GM23338 (cell line): ENCODE results near the gene ULK4. TPM values are rescaled to one million over a fixed set of nuclear protein-coding genes. Genes with fewer than 3 reads are reported as not detected.

Source experiments
- ATAC-seq: fragments of 200-7000 bp; cut with Tn5 transposase; 3 replicates; pipeline ENCODE4 v1.9.1; 2020
- DNase-seq: peaks from one replicate; pipeline ENCODE4 v3.0.0-alpha.2; 2015; ENCODE audit warnings: low spot score
- H2AFZ ChIP-seq: fragments of 200-600 bp; sonication (generic); 2 replicates; pipeline ENCODE4 v1.8.0; 2016; ENCODE audit warnings: antibody characterized with exemption, mild to moderate bottlenecking, moderate library complexity
- H3F3A ChIP-seq: fragments of 200-600 bp; sonication (generic); replicated peaks from 2 replicates; pipeline ENCODE4 v1.8.0; 2017; ENCODE audit warnings: antibody characterized with exemption, mixed run types, low read depth
- H3K27ac ChIP-seq: fragments of 200-600 bp; sonication (generic); 2 replicates; pipeline ENCODE4 v1.6.1; 2016; ENCODE audit warnings: low read depth
- H3K27me3 ChIP-seq: fragments of 200-600 bp; sonication (generic); 2 replicates; pipeline ENCODE4 v1.8.0; 2016; ENCODE audit warnings: mild to moderate bottlenecking, mixed run types, moderate library complexity; ENCODE audit not compliant: insufficient read depth
- H3K36me3 ChIP-seq: fragments of 200-600 bp; sonication (generic); 2 replicates; pipeline ENCODE4 v1.8.0; 2016; ENCODE audit warnings: mild to moderate bottlenecking; ENCODE audit not compliant: insufficient read depth
- H3K4me1 ChIP-seq: fragments of 200-600 bp; sonication (generic); 2 replicates; pipeline ENCODE4 v1.8.0; 2016; ENCODE audit warnings: mild to moderate bottlenecking, moderate library complexity; ENCODE audit not compliant: insufficient read depth
- H3K4me2 ChIP-seq: fragments of 200-600 bp; sonication (generic); 2 replicates; pipeline ENCODE4 v1.7.1; 2017; ENCODE audit warnings: mixed run types
- H3K4me3 ChIP-seq: fragments of 200-600 bp; sonication (generic); 2 replicates; pipeline ENCODE4 v1.6.1; 2016; ENCODE audit warnings: mixed run types
- H3K79me2 ChIP-seq: fragments of 200-600 bp; sonication (generic); replicated peaks from 2 replicates; pipeline ENCODE4 v1.8.0; 2017; ENCODE audit warnings: mild to moderate bottlenecking; ENCODE audit not compliant: insufficient read depth
- H3K9me2 ChIP-seq: fragments of 200-600 bp; sonication (generic); 2 replicates; pipeline ENCODE4 v1.8.0; 2017; ENCODE audit not compliant: insufficient read depth
- H4K20me1 ChIP-seq: fragments of 200-600 bp; sonication (generic); replicated peaks from 2 replicates; pipeline ENCODE4 v1.8.0; 2017; ENCODE audit warnings: mild to moderate bottlenecking; ENCODE audit not compliant: insufficient read depth
- H3K27ac Mint-ChIP-seq: 2 replicates; pipeline ENCODE4 v1.8.0; 2020; ENCODE audit warnings: inconsistent platforms, mild to moderate bottlenecking, moderate library complexity, mixed read lengths
- H3K27me3 Mint-ChIP-seq: 3 replicates; pipeline ENCODE4 v1.8.0; 2022; ENCODE audit warnings: low read depth, mild to moderate bottlenecking, moderate library complexity, mixed read lengths, inconsistent platforms; ENCODE audit not compliant: insufficient read depth, poor library complexity
- H3K36me3 Mint-ChIP-seq: 3 replicates; pipeline ENCODE4 v1.8.0; 2021; ENCODE audit warnings: low read depth, mild to moderate bottlenecking, inconsistent platforms, moderate library complexity, mixed read lengths
- H3K4me1 Mint-ChIP-seq: 3 replicates; pipeline ENCODE4 v1.8.0; 2020; ENCODE audit warnings: mild to moderate bottlenecking, inconsistent platforms, mixed read lengths
- H3K4me3 Mint-ChIP-seq: 3 replicates; pipeline ENCODE4 v1.8.0; 2021; ENCODE audit warnings: moderate library complexity, mild to moderate bottlenecking, inconsistent platforms, mixed read lengths
- H3K9me3 Mint-ChIP-seq: 3 replicates; pipeline ENCODE4 v1.8.0; 2020; ENCODE audit warnings: moderate library complexity, mild to moderate bottlenecking, inconsistent platforms, mixed read lengths
- CTCF ChIP-seq, 2 experiments: fragments of 200-600 bp in 1 of 2; sonication (generic) in 1 of 2; conservative IDR thresholded peaks; 2 replicates each; pipeline versions ENCODE4 v1.5.1 to v1.6.1; 2016 to 2017; ENCODE audit warnings: antibody characterized with exemption in 2 of 2, low read depth in 2 of 2, mild to moderate bottlenecking in 2 of 2, moderate library complexity in 1 of 2
- ETS1 ChIP-seq: IDR thresholded peaks from 2 replicates; pipeline ENCODE4 v1.6.1; 2016; ENCODE audit warnings: antibody characterized with exemption
- EZH2 ChIP-seq: fragments of 200-600 bp; sonication (generic); IDR thresholded peaks from one replicate; pipeline ENCODE4 v1.8.0; 2017; ENCODE audit warnings: antibody characterized with exemption, mild to moderate bottlenecking, low read depth; ENCODE audit not compliant: unreplicated experiment
- NANOG ChIP-seq: IDR thresholded peaks from 2 replicates; pipeline ENCODE4 v1.6.1; 2016; ENCODE audit warnings: antibody characterized with exemption, borderline replicate concordance
- POLR2AphosphoS5 ChIP-seq: IDR thresholded peaks from 2 replicates; pipeline ENCODE4 v1.6.1; 2016; ENCODE audit warnings: antibody characterized with exemption, low read depth
- REST ChIP-seq: IDR thresholded peaks from one replicate; pipeline ENCODE4 v1.6.1; 2018; ENCODE audit warnings: antibody characterized with exemption; ENCODE audit not compliant: unreplicated experiment
- ZNF114 ChIP-seq: fragments of 250-450 bp; sonication (Bioruptor Pico); IDR thresholded peaks from 2 replicates; pipeline ENCODE4 v1.5.0; 2020; ENCODE audit warnings: mild to moderate bottlenecking, moderate library complexity
- ZNF331 ChIP-seq: fragments of 250-450 bp; sonication (Bioruptor Pico); IDR thresholded peaks from 2 replicates; pipeline ENCODE4 v1.5.0; 2020; ENCODE audit warnings: low read depth, mild to moderate bottlenecking, moderate library complexity
- polyA plus RNA-seq: library from polyadenylated mRNA; unstranded; fragments of >200 nt; fragmentation: Nextera tagmentation; extraction: Ambion mirVana; gene quantifications from 2 replicates; pipeline ENCODE4 v1.2.1, GENCODE V29; 2016
- total RNA-seq: library from RNA; depleted of rRNA; stranded (reverse); fragments of >200 nt; shearing (Covaris generic); gene quantifications from 2 replicates; pipeline ENCODE4 v1.2.3, GENCODE V29; 2014

ULK4 gene
- total and polyA plus RNA-seq, 2 experiments from 2014 or later = 20.8 to 41.4 TPM

- Histone ChIP-seq H3F3A (no peaks in the 10 kb centered on the region; the same call in 1 of the 2 replicates), H3K36me3 (no peaks in the 10 kb centered on the region), H3K4me1 (peaks cover 52% of the 10 kb centered on the region), H3K27me3 (no peaks in the 10 kb centered on the region), H3K4me2 (peak overlapping the region; percentile 56), H2AFZ (peak overlapping the region; percentile 38; the same call in 1 of the 2 replicates), H3K9me2 (no peaks in the 10 kb centered on the region), H4K20me1 (no peaks in the 10 kb centered on the region), H3K4me3 (no peak overlapping the region), H3K79me2 (no peaks in the 10 kb centered on the region; the same call in 1 of the 2 replicates), H3K27ac (no peak overlapping the region)
- Mint-ChIP-seq H3K36me3 (no peaks in the 10 kb centered on the region), H3K9me3 (peaks cover 2% of the 10 kb centered on the region; the same call in 2 of the 3 replicates), H3K27ac (no peak overlapping the region), H3K27me3 (no peaks in the 10 kb centered on the region), H3K4me3 (no peak overlapping the region), H3K4me1 (peaks cover 43% of the 10 kb centered on the region)
- TF ChIP-seq ZNF114 (CRISPR knock-in tag) = no peak
- no peak for TF ChIP-seq POLR2AphosphoS5
- TF ChIP-seq REST = no peak
- ATAC-seq (peak; percentile 53), DNase-seq (no peak)
These were observed 591.6 kb downstream of the ULK4 start for GRCh38 chr3:41370307-41370706.

GRCh38 chr3:41369838-41370237, 592.1 kb downstream of the ULK4 start:
- Mint-ChIP-seq H3K27me3 (no peaks in the 10 kb centered on the region), H3K36me3 (no peaks in the 10 kb centered on the region), H3K9me3 (no peaks in the 10 kb centered on the region; the same call in 1 of the 3 replicates), H3K27ac (no peak overlapping the region), H3K4me3 (no peak overlapping the region), H3K4me1 (peaks cover 48% of the 10 kb centered on the region)
- Histone ChIP-seq H3K27me3 (no peaks in the 10 kb centered on the region), H3F3A (no peaks in the 10 kb centered on the region; the same call in 1 of the 2 replicates), H4K20me1 (no peaks in the 10 kb centered on the region), H3K4me1 (peaks cover 57% of the 10 kb centered on the region), H3K9me2 (no peaks in the 10 kb centered on the region), H3K36me3 (no peaks in the 10 kb centered on the region), H2AFZ (no peak overlapping the region), H3K4me2 (peak overlapping the region; percentile 56; the same call in 1 of the 2 replicates), H3K4me3 (no peak overlapping the region), H3K27ac (no peak overlapping the region), H3K79me2 (no peaks in the 10 kb centered on the region)
- DNase-seq = peak; percentile 21
- no peak for TF ChIP-seq CTCF (conservative IDR thresholded peaks at IDR 0.05; ENCODE audit: low read depth in 2 of 2)
- no peak for TF ChIP-seq NANOG
- TF ChIP-seq POLR2AphosphoS5 = no peak
- no peak for TF ChIP-seq ETS1
- no peak for TF ChIP-seq ZNF331 (CRISPR knock-in tag)
- no peak for TF ChIP-seq EZH2
- ATAC-seq = no peak
